Inferior parietal cortex (tissue), 1 donor: ENCODE data around the gene TAF8.

Experiments used
- DNase-seq: peaks from one replicate; pipeline ENCODE4 v3.0.0-alpha.2; 2016; ENCODE audit errors: extremely low spot score

The TAF8 gene

DNA sequence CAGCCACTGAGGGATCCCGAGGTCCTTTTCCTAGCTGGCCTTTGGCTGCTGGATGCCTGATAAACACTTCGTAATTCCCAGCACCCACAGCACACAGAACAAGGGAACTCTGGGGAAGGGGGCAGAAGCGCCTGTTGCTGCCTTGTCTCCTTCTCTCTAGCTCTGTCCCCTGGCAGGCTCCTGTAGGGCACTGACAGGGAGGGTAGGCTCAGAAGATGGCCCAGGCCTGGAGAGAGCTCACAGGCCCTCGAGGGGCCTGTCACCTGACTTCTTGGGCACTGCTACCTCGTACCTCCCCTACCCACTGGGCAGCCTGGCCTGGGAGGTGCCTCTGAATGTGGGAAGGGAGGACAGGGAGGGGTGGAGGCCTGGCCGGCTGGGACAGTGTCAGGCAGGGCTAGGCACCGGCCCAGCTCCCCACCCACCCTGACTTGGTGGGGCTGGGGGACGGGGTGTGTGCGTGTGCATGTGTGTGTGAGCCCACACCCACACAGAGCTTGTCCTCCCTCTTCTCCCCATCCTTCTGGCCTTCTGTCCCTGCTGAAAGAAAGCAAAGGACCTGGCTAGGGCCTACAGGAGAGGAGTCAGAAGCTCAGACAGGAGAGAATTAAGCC lies 74.0 kb downstream of the TAF8 start:
- DNase-seq, result no peak

DNA sequence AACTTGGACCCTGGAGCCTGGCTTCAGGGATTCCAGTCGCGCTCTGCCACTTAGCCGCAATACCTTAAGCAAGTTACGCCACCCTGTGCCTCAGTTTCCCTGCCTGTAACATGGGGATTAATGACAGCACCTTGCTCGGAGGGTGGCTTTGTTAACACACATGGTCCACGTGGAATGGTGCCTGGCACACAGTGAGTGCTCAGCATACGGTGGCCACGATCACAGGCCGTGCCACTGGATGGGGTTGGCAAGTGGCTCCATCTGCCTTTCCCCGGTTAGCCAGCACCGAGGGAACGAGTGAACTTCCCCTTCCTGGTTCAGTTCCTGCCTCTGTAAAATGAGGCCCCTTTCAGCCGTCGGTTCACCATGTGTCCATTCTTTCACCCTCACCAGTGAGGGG lies 74.9 kb downstream of the TAF8 start:
- no peak for DNase-seq

DNA sequence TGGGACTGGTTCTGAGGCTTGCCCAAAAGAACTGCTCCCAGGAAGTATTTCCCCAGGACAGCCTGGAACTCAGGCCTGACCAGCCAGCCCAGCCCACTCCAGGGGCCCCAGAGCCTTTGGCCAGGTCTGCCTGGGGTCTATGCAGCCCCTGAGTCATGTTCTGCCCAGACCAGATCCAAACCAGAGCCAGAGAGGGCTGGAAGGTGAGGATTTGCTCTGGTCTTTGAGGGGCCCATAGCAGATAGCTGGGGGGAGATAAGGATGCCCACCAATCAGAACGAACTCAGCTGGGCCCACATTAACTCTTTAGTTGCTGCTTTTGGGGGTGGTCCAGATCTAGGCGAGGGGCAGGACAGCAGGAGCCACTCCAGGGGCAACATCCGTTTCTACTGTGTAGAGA lies 75.3 kb downstream of the TAF8 start:
- DNase-seq, result no peak

DNA sequence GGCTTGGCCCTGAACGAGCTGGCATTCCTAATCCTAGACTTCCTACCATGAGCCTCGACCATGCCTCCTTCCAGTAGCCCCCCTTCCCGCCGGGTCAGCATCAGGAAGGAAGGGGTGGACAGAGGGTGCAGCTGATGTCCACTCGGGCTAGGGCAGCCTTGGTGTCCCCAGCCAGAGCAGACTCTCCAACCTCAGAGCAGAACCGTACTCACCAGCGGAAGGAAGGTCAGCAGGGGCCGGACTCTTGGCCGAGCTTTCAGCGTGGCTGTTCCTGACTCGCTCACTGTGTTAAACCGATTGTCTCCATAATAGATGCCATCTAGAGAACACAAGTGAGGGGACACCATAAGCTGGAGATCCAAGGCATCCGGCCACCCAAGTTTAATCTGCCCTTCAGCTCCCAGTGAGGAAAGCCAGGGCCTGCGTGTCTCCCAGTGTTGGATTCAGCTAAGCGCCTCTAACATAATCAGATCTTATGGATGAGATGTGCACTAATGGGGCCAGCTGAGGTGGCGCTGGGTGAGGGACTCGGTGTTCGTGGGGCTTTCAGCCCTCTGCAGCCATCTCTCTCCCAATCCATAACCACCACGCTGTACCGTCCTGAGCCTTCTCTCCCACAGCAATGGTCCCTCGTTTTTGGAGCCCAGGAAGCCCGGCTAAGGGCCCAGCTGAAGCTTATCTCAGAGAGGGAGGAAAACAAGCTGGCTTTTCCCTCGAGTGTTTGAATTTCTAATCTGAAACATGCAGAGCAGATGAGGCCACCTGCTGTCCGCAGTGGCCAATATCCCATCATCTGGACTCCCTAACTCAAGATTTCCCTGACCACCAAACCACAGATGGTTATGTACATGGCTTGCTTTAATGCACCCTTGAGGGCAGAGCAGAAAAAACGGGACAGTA lies 78.4 kb downstream of the TAF8 start:
- no peak for DNase-seq

DNA sequence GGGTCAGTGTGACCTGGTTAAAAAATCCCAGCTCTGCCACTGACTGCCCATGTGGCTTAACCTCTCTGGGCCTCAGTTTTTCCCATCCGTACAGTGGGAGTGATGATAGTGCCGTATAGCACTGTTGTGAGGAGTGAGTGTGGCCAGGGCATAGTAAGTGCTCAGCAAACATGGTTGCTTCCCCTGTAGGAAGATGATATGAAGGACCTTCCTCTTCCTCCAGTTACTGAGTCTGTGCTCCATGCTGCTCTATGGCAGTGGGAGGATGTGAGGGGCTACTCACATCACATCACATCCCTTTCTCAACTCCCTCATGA lies 79.0 kb downstream of the TAF8 start:
- DNase-seq, result no peak

DNA sequence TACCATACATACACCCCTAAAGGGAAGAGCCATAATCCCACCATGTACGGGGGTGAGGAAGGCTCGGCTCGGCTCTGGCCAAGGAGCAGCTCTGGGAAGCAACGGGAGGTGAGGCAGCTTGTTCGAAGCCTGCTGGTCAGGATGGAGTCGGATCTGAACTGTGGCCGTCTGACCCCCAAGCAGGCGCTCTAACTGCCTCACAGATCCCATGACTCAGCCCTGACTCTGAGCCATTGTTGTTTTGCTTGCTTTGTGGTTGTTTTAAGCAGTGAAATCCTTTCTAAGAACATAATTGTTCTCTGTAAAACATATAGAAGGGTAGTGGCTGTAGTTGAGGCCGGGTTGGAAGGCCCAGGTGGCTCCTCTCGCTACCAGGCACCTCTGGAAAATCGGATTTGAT lies 81.2 kb downstream of the TAF8 start:
- DNase-seq, result no peak

DNA sequence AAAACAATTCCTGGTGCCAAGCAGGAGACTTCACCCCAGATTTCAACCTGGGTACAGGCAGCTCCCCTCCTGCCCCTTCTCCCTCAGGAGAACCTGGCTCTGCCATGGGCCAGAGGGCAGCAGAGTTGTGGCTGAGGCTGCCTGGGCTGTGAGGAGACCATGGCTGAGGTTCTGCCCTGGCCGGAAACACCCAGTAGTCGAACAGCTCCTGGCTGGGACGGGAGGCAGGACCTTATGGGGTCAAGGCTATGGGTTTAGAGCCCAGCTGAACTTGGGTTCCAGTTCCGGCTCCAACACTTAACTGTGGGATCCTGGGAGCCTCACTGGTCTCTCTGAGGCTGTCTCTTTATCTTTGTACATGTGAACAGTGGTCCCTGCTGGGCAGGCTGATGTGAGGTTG lies 83.6 kb downstream of the TAF8 start:
- DNase-seq, result no peak

DNA sequence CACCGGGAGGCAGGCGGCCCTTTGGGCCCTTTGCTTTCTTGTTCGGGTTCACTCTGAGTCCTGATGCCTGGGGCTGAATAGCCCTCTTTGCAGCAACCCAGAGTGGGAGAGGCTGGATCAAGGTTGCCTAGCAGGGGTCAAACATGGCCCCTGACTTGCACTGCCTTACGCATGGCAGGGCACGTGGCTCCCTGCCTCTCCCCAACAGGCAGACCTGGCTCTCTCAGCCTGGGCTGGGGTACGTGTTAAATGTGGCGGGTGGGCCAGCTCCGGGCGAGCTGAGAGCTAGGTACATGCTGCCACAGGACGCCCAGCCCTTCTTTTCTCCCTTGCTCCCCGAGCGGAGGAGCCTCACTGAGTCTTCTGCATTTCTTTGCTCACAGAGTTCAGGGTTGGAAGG lies 84.8 kb downstream of the TAF8 start:
- no peak for DNase-seq

DNA sequence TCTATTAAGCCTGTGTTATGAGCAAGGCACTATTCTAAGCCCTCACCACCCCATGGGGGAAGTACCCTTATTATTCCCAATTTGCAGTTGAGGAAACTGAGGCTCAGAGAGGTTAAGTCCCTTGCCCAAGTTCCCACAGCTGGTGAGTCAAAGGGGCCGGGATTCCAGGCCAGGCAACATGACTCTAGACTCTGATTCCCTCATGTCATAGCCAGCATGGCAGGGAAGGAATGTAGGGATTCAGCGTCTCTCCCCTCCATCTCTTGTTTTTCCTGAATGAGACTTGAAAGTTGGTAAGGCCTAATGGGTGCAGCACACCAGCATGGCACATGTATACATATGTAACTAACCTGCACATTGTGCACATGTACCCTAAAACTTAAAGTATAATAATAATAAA lies 85.4 kb downstream of the TAF8 start:
- no peak for DNase-seq

DNA sequence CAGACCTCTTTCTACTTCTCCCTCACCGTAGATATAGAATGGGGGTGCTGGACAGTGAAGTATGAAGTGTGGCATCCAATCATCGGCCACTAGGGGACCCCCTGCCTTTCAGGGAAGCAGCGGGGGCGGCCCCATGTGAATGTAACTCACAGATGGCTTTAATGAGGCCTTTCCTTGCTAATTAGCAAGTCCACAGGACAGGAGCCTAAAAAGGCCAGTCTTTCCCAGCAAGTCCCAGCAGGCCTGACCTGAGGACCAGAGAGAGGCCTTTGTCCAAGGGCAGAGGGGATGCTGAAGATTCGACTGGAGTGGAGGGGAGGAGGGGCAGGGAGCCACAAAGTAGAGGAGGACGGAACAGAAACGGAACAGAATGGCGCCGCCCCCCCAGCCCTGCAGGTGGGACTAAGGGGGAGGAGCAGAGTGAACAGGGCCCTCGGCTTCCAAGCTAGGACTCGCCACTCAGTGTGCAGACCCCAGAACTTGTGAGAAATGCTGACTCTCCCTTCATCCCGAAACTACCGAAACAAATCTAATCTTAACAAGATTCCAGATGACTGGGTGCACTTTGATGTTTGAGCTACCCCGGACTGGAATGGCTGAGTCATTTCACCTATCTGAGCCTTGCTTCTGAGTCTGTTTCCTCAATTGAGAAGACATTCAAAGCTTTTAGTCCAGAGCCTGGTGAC lies 86.3 kb downstream of the TAF8 start:
- no peak for DNase-seq
